ENCODE results near the gene ITPR2. TPM values are rescaled to one million over a fixed set of nuclear protein-coding genes. Genes with fewer than 3 reads are reported as not detected.

The ITPR2 gene
- total and polyA plus RNA-seq, 2 of the 8 experiments (the other 6 are each of a cell fraction or from before 2014, with no cell fraction given) = 4.1 to 48.3 TPM

- ChIA-PET POLR2A (ENCODE audit: partially characterized antibody) (no interaction called here), CTCF (ENCODE audit: partially characterized antibody) (interaction anchor here (0.9 kb wide), 1 partner anchor 99 kb away, joined by 3 read pairs; no protein-coding TSS in a partner anchor)
- no peak overlapping the region for H4K5ac ChIP-seq (ENCODE audit: insufficient read length, low read depth, low read length)
- 85% methylated on average over 4 of the region's 4 CpGs; no CpG with 5 or more reads in 1 of the 2 experiments for whole genome bisulfite sequencing, 2 experiments (ENCODE audit: extremely low coverage in 1 of 2, insufficient coverage in 1 of 2, insufficient read length in 1 of 2, insufficient replicate concordance in 2 of 2, low coverage in 1 of 2, low lambda C conversion rate in 2 of 2, missing lambda C conversion rate in 1 of 2)
- H3K4ac ChIP-seq (replicated peaks; ENCODE audit: insufficient read length, low read depth, low read length) = no peak overlapping the region
- no peak overlapping the region for H2BK15ac ChIP-seq (ENCODE audit: low read length)
- no peak overlapping the region for H3K56ac ChIP-seq (replicated peaks; ENCODE audit: insufficient read length, low read depth, low read length)
- FAIRE-seq = no peak
- no peak overlapping the region for H4K91ac ChIP-seq (replicated peaks; ENCODE audit: insufficient read length, low read length)
- no peak overlapping the region for H3K9ac ChIP-seq (replicated peaks in 1 of 4; ENCODE audit: extremely low read depth in 1 of 4, low read depth in 3 of 4, low read length in 3 of 4)
- H3K27me3 ChIP-seq (replicated peaks in 1 of 4; ENCODE audit: control insufficient read depth in 3 of 4, extremely low read depth in 1 of 4, insufficient read depth in 3 of 4, low read length in 3 of 4) = no peaks in the 10 kb centered on the region
- TF ChIP-seq CHD1 (IDR thresholded peaks at IDR 0.05; ENCODE audit: low read depth, low read length) = no peak
- TF ChIP-seq TAF1 (IDR thresholded peaks at IDR 0.05; ENCODE audit: low read depth, low read length) = no peak
- no peak for TF ChIP-seq ZNF274 (IDR thresholded peaks at IDR 0.05; ENCODE audit: borderline replicate concordance, extremely low read depth, low read length)
- TF ChIP-seq EP300 (IDR thresholded peaks at IDR 0.05; ENCODE audit: borderline replicate concordance in 1 of 2, low read depth in 2 of 2, low read length in 2 of 2) = no peak
- no peak for TF ChIP-seq KDM1A (IDR thresholded peaks at IDR 0.05; ENCODE audit: borderline replicate concordance, low read length)
- TF ChIP-seq EGR1 (IDR thresholded peaks at IDR 0.05; ENCODE audit: borderline replicate concordance, low read depth, low read length) = no peak
- no peak for DNase-seq (ENCODE audit: low read depth in 1 of 2, low spot score in 2 of 2)
- peaks cover 0 to 11% (median 3%) of the 10 kb centered on the region in 4 experiments; a peak in 4 of 7 replicates for H3K4me1 ChIP-seq (replicated peaks in 1 of 4; ENCODE audit: control insufficient read depth in 3 of 4, insufficient read depth in 4 of 4, low read length in 3 of 4)
- H3K4me2 ChIP-seq (ENCODE audit: insufficient read depth in 1 of 2, low read depth in 2 of 2, low read length in 2 of 2) = no peak overlapping the region
- H2BK120ac ChIP-seq (replicated peaks; ENCODE audit: low read depth, low read length) = peak overlapping the region; percentile 7
- no peaks in the 10 kb centered on the region for H3K36me3 ChIP-seq (ENCODE audit: control insufficient read depth in 2 of 4, insufficient read depth in 4 of 4, low read length in 3 of 4)
- H2BK12ac ChIP-seq (ENCODE audit: low read depth, low read length) = no peak overlapping the region
- no peak overlapping the region for H4K8ac ChIP-seq (ENCODE audit: extremely low read depth, insufficient read depth, low read length)
- H3K79me2 ChIP-seq (ENCODE audit: control insufficient read depth in 1 of 2, insufficient read depth in 2 of 2, low read length in 2 of 2) = peaks cover 2 to 5% of the 10 kb centered on the region in 2 experiments; a peak in 2 of 4 replicates
- H3K79me1 ChIP-seq (ENCODE audit: low read depth, low read length) = 0 out of 2 replicates have a peak, but pooled peaks cover 4% of the 10 kb centered on the region
- no peak overlapping the region; the same call in 1 of the 2 replicates for H3K18ac ChIP-seq (ENCODE audit: extremely low read depth, low read length)
- H3K27ac ChIP-seq (ENCODE audit: low read depth, low read length) = no peak overlapping the region
- H2AK5ac ChIP-seq (ENCODE audit: low read depth, low read length) = 0 out of 2 replicates have a peak overlapping the region, but pooled peaks have one; percentile 7
- H2BK5ac ChIP-seq (ENCODE audit: low read depth, low read length) = peak overlapping the region; percentile 2; the same call in 1 of the 2 replicates
- H3K23ac ChIP-seq (ENCODE audit: insufficient read length) = no peak overlapping the region
- no peak overlapping the region for H3K14ac ChIP-seq (ENCODE audit: insufficient read length)
- H3K9me3 ChIP-seq (ENCODE audit: insufficient read depth in 2 of 2, low read depth in 1 of 2, low read length in 1 of 2) = no peaks in the 10 kb centered on the region
- H4K20me1 ChIP-seq (replicated peaks in 1 of 2; ENCODE audit: control insufficient read depth in 1 of 2, insufficient read depth in 2 of 2, low read length in 2 of 2) = no peaks in the 10 kb centered on the region
- no peak overlapping the region for H2BK20ac ChIP-seq (ENCODE audit: low read length)
- H3K4me3 ChIP-seq (ENCODE audit: extremely low read depth in 1 of 4, insufficient read depth in 2 of 4, low read depth in 3 of 4, low read length in 4 of 4) = no peak overlapping the region
- no peak overlapping the region for H2AFZ ChIP-seq (ENCODE audit: low read length)
- 0 out of 2 replicates have a peak, but pooled peaks cover 1% of the 10 kb centered on the region for H3K23me2 ChIP-seq (ENCODE audit: low read depth, low read length)
These were observed 86.8 kb downstream of the ITPR2 start for GRCh38 chr12:26746121-26746714.
